Mesenchymal stem cell (in vitro differentiated cells and primary cell): ENCODE results near the gene ROR2.

Experiments used
- DNase-seq: peaks from one replicate; pipeline ENCODE4 v3.0.0-alpha.2; 2013
- H2AFZ ChIP-seq: one replicate; pipeline ENCODE4 v1.6.1; 2013; ENCODE audit warnings: low read depth, mild to moderate bottlenecking, control low read depth, inconsistent platforms, low read length, moderate library complexity
- H2AK5ac ChIP-seq: 2 replicates; pipeline ENCODE4 v1.6.1; 2013; ENCODE audit warnings: low read length, moderate library complexity, mild to moderate bottlenecking, inconsistent platforms; ENCODE audit not compliant: severe bottlenecking
- H2BK120ac ChIP-seq: one replicate; pipeline ENCODE4 v1.6.1; 2013; ENCODE audit warnings: low read depth, mild to moderate bottlenecking, inconsistent platforms, low read length, moderate library complexity
- H2BK12ac ChIP-seq, 2 experiments: one replicate each; pipeline ENCODE4 v1.6.1; 2013; ENCODE audit warnings: inconsistent platforms in 2 of 2, low read length in 2 of 2, mild to moderate bottlenecking in 2 of 2, moderate library complexity in 2 of 2, control low read depth in 1 of 2
- H2BK15ac ChIP-seq: one replicate; pipeline ENCODE4 v1.6.1; 2013; ENCODE audit warnings: mild to moderate bottlenecking, low read depth, inconsistent platforms; ENCODE audit not compliant: poor library complexity, severe bottlenecking
- H2BK5ac ChIP-seq: 2 replicates; pipeline ENCODE4 v1.6.1; 2013; ENCODE audit warnings: low read depth, mild to moderate bottlenecking, low read length, control low read depth, inconsistent platforms; ENCODE audit not compliant: poor library complexity, severe bottlenecking
- H3K14ac ChIP-seq, 2 experiments: one replicate each; pipeline ENCODE4 v1.6.1; 2013; ENCODE audit warnings: inconsistent platforms in 2 of 2, low read length in 2 of 2, control low read depth in 1 of 2, mild to moderate bottlenecking in 1 of 2, moderate library complexity in 1 of 2
- H3K18ac ChIP-seq, 2 experiments: one replicate each; pipeline ENCODE4 v1.6.1; 2013; ENCODE audit warnings: inconsistent platforms in 2 of 2, low read length in 2 of 2, control low read depth in 1 of 2, low read depth in 1 of 2, mild to moderate bottlenecking in 1 of 2
- H3K23ac ChIP-seq, 2 experiments: one replicate each; pipeline ENCODE4 v1.6.1; 2013; ENCODE audit warnings: inconsistent platforms in 2 of 2, low read length in 2 of 2, mild to moderate bottlenecking in 2 of 2, moderate library complexity in 2 of 2, control low read depth in 1 of 2
- H3K27ac ChIP-seq: 2 replicates; pipeline ENCODE4 v1.5.1; 2013; ENCODE audit warnings: mild to moderate bottlenecking, moderate library complexity, low read length, control low read depth, inconsistent platforms; ENCODE audit not compliant: poor library complexity, severe bottlenecking
- H3K27me3 ChIP-seq, 2 experiments: 2 replicates each; pipeline versions ENCODE4 v1.6.1 to v1.7.0; 2013; ENCODE audit warnings: low read length in 2 of 2, mild to moderate bottlenecking in 2 of 2, moderate library complexity in 2 of 2, control low read depth in 1 of 2, inconsistent platforms in 1 of 2; ENCODE audit not compliant: control insufficient read depth in 1 of 2, insufficient read depth in 1 of 2
- H3K36me3 ChIP-seq, 2 experiments: 2 replicates each; pipeline versions ENCODE4 v1.6.1 to v1.7.0; 2013; ENCODE audit warnings: low read length in 2 of 2, control low read depth in 1 of 2, inconsistent platforms in 1 of 2, low read depth in 1 of 2, mild to moderate bottlenecking in 1 of 2; ENCODE audit not compliant: insufficient read depth in 2 of 2, control insufficient read depth in 1 of 2
- H3K4ac ChIP-seq, 2 experiments: one replicate each; pipeline ENCODE4 v1.6.1; 2013; ENCODE audit warnings: inconsistent platforms in 2 of 2, low read length in 2 of 2, mild to moderate bottlenecking in 2 of 2, moderate library complexity in 2 of 2, control low read depth in 1 of 2, low read depth in 1 of 2
- H3K4me1 ChIP-seq: 2 replicates; pipeline ENCODE4 v1.6.1; 2013; ENCODE audit warnings: low read depth, low read length, control low read depth; ENCODE audit not compliant: control insufficient read depth, insufficient read depth
- H3K4me2 ChIP-seq: 2 replicates; pipeline ENCODE4 v1.6.1; 2013; ENCODE audit warnings: low read length, mild to moderate bottlenecking, inconsistent platforms; ENCODE audit not compliant: poor library complexity, severe bottlenecking
- H3K4me3 ChIP-seq, 2 experiments: 2 replicates each; pipeline versions ENCODE4 v1.5.1 to v1.7.0; 2013; ENCODE audit warnings: low read length in 2 of 2, mild to moderate bottlenecking in 2 of 2, control low read depth in 1 of 2, low read depth in 1 of 2; ENCODE audit not compliant: insufficient read depth in 1 of 2
- H3K79me1 ChIP-seq: replicated peaks from 2 replicates; pipeline ENCODE4 v1.6.1; 2013; ENCODE audit warnings: mild to moderate bottlenecking, control low read depth, low read length, inconsistent platforms; ENCODE audit not compliant: poor library complexity, severe bottlenecking
- H3K9ac ChIP-seq: 2 replicates; pipeline ENCODE4 v1.7.0; 2013; ENCODE audit warnings: mild to moderate bottlenecking, low read length, moderate library complexity
- H3K9me3 ChIP-seq: 2 replicates; pipeline ENCODE4 v1.7.0; 2013; ENCODE audit warnings: mild to moderate bottlenecking, low read length; ENCODE audit not compliant: control insufficient read depth
- H4K8ac ChIP-seq: one replicate; pipeline ENCODE4 v1.6.1; 2013; ENCODE audit warnings: inconsistent platforms, mild to moderate bottlenecking, low read length, moderate library complexity
- H4K91ac ChIP-seq: one replicate; pipeline ENCODE4 v1.6.1; 2013; ENCODE audit warnings: mild to moderate bottlenecking, low read length, inconsistent platforms
- WGBS: methylation state at CpG from one replicate; pipeline ENCODE4 v1.1.7; 2013; ENCODE audit warnings: mixed read lengths; 5-methylcytosine and 5-hydroxymethylcytosine counted together

The ROR2 gene

GRCh38 chr9:91777292-91777830, 172.7 kb downstream of the ROR2 start:
- no peak overlapping the region for H2AFZ ChIP-seq
- no peaks in the 10 kb centered on the region for H3K9me3 ChIP-seq
- no peak overlapping the region for H3K14ac ChIP-seq
- no peak overlapping the region for H3K4ac ChIP-seq
- H4K91ac ChIP-seq = no peak overlapping the region
- 20% methylated on average over 3 of the region's 4 CpGs for WGBS
- H2BK12ac ChIP-seq = no peak overlapping the region
- H3K4me2 ChIP-seq = no peak overlapping the region
- H2AK5ac ChIP-seq = no peak overlapping the region
- H3K79me1 ChIP-seq = peaks cover 26% of the 10 kb centered on the region
- peaks cover 0 to 12% of the 10 kb centered on the region in 2 experiments for H3K36me3 ChIP-seq
- H3K23ac ChIP-seq = no peak overlapping the region
- H3K4me1 ChIP-seq = peaks cover 11% of the 10 kb centered on the region
- H3K27ac ChIP-seq = no peak overlapping the region
- H4K8ac ChIP-seq = no peak overlapping the region
- no peak overlapping the region for H3K18ac ChIP-seq
- H3K9ac ChIP-seq = peak overlapping the region; percentile 50
- DNase-seq = peak; percentile 60
- H3K27me3 ChIP-seq = no peaks in the 10 kb centered on the region
- H2BK120ac ChIP-seq = no peak overlapping the region
- no peak overlapping the region for H2BK15ac ChIP-seq
- no peak overlapping the region for H3K4me3 ChIP-seq
- H2BK5ac ChIP-seq = no peak overlapping the region

GRCh38 chr9:91776409-91777291, 173.4 kb downstream of the ROR2 start:
- H2AK5ac ChIP-seq = no peak overlapping the region
- peaks cover 24% of the 10 kb centered on the region for H3K79me1 ChIP-seq
- H2AFZ ChIP-seq = no peak overlapping the region
- H3K18ac ChIP-seq = no peak overlapping the region
- H3K9ac ChIP-seq = peak overlapping the region; percentile 50
- no peak overlapping the region for H3K4me2 ChIP-seq
- 56% methylated on average over 5 of the region's 6 CpGs for WGBS
- H2BK15ac ChIP-seq = no peak overlapping the region
- no peak overlapping the region for H2BK5ac ChIP-seq
- no peak overlapping the region for H3K23ac ChIP-seq
- peaks cover 14% of the 10 kb centered on the region for H3K4me1 ChIP-seq
- H3K36me3 ChIP-seq = peaks cover 0 to 12% of the 10 kb centered on the region in 2 experiments
- H4K91ac ChIP-seq = no peak overlapping the region
- no peak overlapping the region for H4K8ac ChIP-seq
- H3K27ac ChIP-seq = no peak overlapping the region
- H3K9me3 ChIP-seq = no peaks in the 10 kb centered on the region
- H3K4ac ChIP-seq = no peak overlapping the region
- DNase-seq = peak; percentile 52
- H3K27me3 ChIP-seq = no peaks in the 10 kb centered on the region
- no peak overlapping the region for H3K4me3 ChIP-seq
- H2BK120ac ChIP-seq = no peak overlapping the region
- peak overlapping the region in 1 of 2 experiments; percentile 2 for H2BK12ac ChIP-seq
- H3K14ac ChIP-seq = no peak overlapping the region

GRCh38 chr9:91775708-91776028, 174.4 kb downstream of the ROR2 start:
- Histone ChIP-seq H3K18ac (no peak overlapping the region), H3K4me2 (no peak overlapping the region), H3K23ac (no peak overlapping the region), H3K9ac (no peak overlapping the region), H2BK15ac (no peak overlapping the region), H3K4me3 (no peak overlapping the region), H3K4ac (peak overlapping the region in 1 of 2 experiments; percentile 10), H3K27ac (no peak overlapping the region), H2AFZ (no peak overlapping the region), H2BK5ac (no peak overlapping the region), H4K8ac (no peak overlapping the region), H2BK120ac (no peak overlapping the region), H3K36me3 (peaks cover 0 to 12% of the 10 kb centered on the region in 2 experiments), H3K4me1 (peaks cover 14% of the 10 kb centered on the region), H3K14ac (no peak overlapping the region), H3K27me3 (no peaks in the 10 kb centered on the region), H2AK5ac (no peak overlapping the region), H4K91ac (no peak overlapping the region), H3K79me1 (peaks cover 24% of the 10 kb centered on the region), H2BK12ac (no peak overlapping the region), H3K9me3 (no peaks in the 10 kb centered on the region)
- 11% methylated on average over 2 of the region's 4 CpGs for WGBS
- DNase-seq = no peak

- no peak overlapping the region for H2AFZ ChIP-seq
- no peak overlapping the region for H3K18ac ChIP-seq
- H2BK120ac ChIP-seq = no peak overlapping the region
- peaks cover 18% of the 10 kb centered on the region for H3K4me1 ChIP-seq
- no peak overlapping the region for H2BK12ac ChIP-seq
- peak overlapping the region; percentile 20 for H4K8ac ChIP-seq
- H3K9ac ChIP-seq = no peak overlapping the region
- H3K27ac ChIP-seq = no peak overlapping the region
- H2BK5ac ChIP-seq = no peak overlapping the region
- no peak overlapping the region for H2BK15ac ChIP-seq
- 73% methylated on average over 9 of the region's 9 CpGs for WGBS
- H3K9me3 ChIP-seq = no peaks in the 10 kb centered on the region
- no peak overlapping the region for H2AK5ac ChIP-seq
- H3K79me1 ChIP-seq = peaks cover 24% of the 10 kb centered on the region
- no peak overlapping the region for H3K4me2 ChIP-seq
- H3K14ac ChIP-seq = no peak overlapping the region
- no peak overlapping the region for H3K4me3 ChIP-seq
- peak overlapping the region in 1 of 2 experiments; percentile 10 for H3K4ac ChIP-seq
- DNase-seq = peak; percentile 62
- H4K91ac ChIP-seq = no peak overlapping the region
- H3K36me3 ChIP-seq = peaks cover 0 to 12% of the 10 kb centered on the region in 2 experiments
- no peak overlapping the region for H3K23ac ChIP-seq
- no peaks in the 10 kb centered on the region for H3K27me3 ChIP-seq
Observed at GRCh38 chr9:91775011-91775707, 174.9 kb downstream of the ROR2 start.
